EH (cell line): ENCODE results near the gene TREML1.

ENCODE experiments used
- DNase-seq: peaks from one replicate; pipeline ENCODE4 v3.0.0-alpha.2; 2015; ENCODE audit warnings: low read depth

TREML1 gene

GRCh38 chr6:41177695-41178094 lies 23.5 kb upstream of the TREML1 start:
- DNase-seq: no peak

GRCh38 chr6:41177287-41177686 lies 23.1 kb upstream of the TREML1 start:
- DNase-seq: no peak

- DNase-seq: no peak
Measured at GRCh38 chr6:41176189-41176588, 22.0 kb upstream of the TREML1 start.

- no peak for DNase-seq
Measured at GRCh38 chr6:41175084-41175483, 20.9 kb upstream of the TREML1 start.

GRCh38 chr6:41174610-41175009 lies 20.5 kb upstream of the TREML1 start:
- DNase-seq: no peak

- DNase-seq: no peak
Measured at GRCh38 chr6:41171908-41172307, 17.8 kb upstream of the TREML1 start.

- no peak for DNase-seq
Measured at GRCh38 chr6:41170547-41171160, 16.5 kb upstream of the TREML1 start.

- peak; percentile 48 for DNase-seq
Measured at GRCh38 chr6:41167173-41167963, 13.2 kb upstream of the TREML1 start.

- no peak for DNase-seq
Measured at GRCh38 chr6:41164551-41165120, 10.5 kb upstream of the TREML1 start.

- no peak for DNase-seq
Measured at GRCh38 chr6:41163419-41163717, 9.2 kb upstream of the TREML1 start.

GRCh38 chr6:41162687-41163418 lies 8.7 kb upstream of the TREML1 start, which contains the start of gene TREM2:
Gene TREM2, minus strand, starts transcription at chr6:41163116. Its CDS starts 34 bp downstream, at chr6:41163082.
- DNase-seq: no peak

- DNase-seq: no peak
Measured at GRCh38 chr6:41161851-41162552, 7.9 kb upstream of the TREML1 start.

- no peak for DNase-seq
Measured at GRCh38 chr6:41161380-41161779, 7.2 kb upstream of the TREML1 start.

- DNase-seq: no peak
Measured at GRCh38 chr6:41160933-41161332, 6.8 kb upstream of the TREML1 start.

- no peak for DNase-seq
Measured at GRCh38 chr6:41159415-41160082, 5.4 kb upstream of the TREML1 start.

GRCh38 chr6:41157323-41157722 lies 3.2 kb upstream of the TREML1 start:
- no peak for DNase-seq

GRCh38 chr6:41156771-41157170 lies 2.6 kb upstream of the TREML1 start:
- no peak for DNase-seq

- DNase-seq: no peak
Measured at GRCh38 chr6:41156001-41156400, 1.9 kb upstream of the TREML1 start.

- no peak for DNase-seq
Measured at GRCh38 chr6:41155132-41155805, 1.1 kb upstream of the TREML1 start.

- DNase-seq: no peak
Measured at GRCh38 chr6:41153451-41153850, 696 bp downstream of the TREML1 start.

GRCh38 chr6:41150671-41151070 lies 3.5 kb downstream of the TREML1 start:
- DNase-seq: no peak
